SH-SY5Y (cell line): ENCODE results near the gene XBP1.

Experiments
- GATA2 ChIP-seq: IDR thresholded peaks from 2 replicates; pipeline ENCODE4 v1.6.1; 2011; ENCODE audit warnings: mild to moderate bottlenecking, low read depth, low read length
- GATA3 ChIP-seq: IDR thresholded peaks from 2 replicates; pipeline ENCODE4 v1.6.1; 2011; ENCODE audit warnings: low read depth, mild to moderate bottlenecking, low read length, moderate library complexity

GRCh38 chr22:28843633-28844032 is 43.3 kb upstream of the XBP1 start:
- TF ChIP-seq GATA3 = no peak
- no peak for TF ChIP-seq GATA2
